ENCODE measurements around the gene CMTM1. TPM values are rescaled to one million over a fixed set of nuclear protein-coding genes. Genes with fewer than 3 reads are reported as not detected.

The CMTM1 gene
- total RNA-seq, 6 experiments from 2014 or later, result 0.69 to 1.6 (median 0.90) TPM; not detected in 1

- WGBS (ENCODE audit: insufficient coverage, low coverage, low lambda C conversion rate, missing lambda C conversion rate), result 87% methylated on average over 3 of the region's 9 CpGs
- Histone ChIP-seq H3K27me3 (no peaks in the 10 kb centered on the region), H3K36me3 (peaks cover 0 to 24% (median 8%) of the 10 kb centered on the region in 4 donors), H3K4me3 (no peak overlapping the region), H3K4me1 (peaks cover 0 to 19% (median 0%) of the 10 kb centered on the region in 4 donors), H3K9me3 (no peaks in the 10 kb centered on the region), H3K27ac (peak overlapping the region in 1 of 3 donors; percentile 33)
- ATAC-seq (no peak), DNase-seq (no peak)
- intact Hi-C loops (cut with DNase I), result no loop called here
- TF ChIP-seq CTCF (IDR thresholded peaks at IDR 0.05) (no peak), POLR2A (IDR thresholded peaks at IDR 0.05) (no peak)
Observed at GRCh38 chr16:66525396-66526180, 40.7 kb upstream of the CMTM1 start.

- 86% methylated on average over 4 of the region's 5 CpGs for WGBS (ENCODE audit: insufficient coverage, low coverage, low lambda C conversion rate, missing lambda C conversion rate)
- intact Hi-C loops (cut with DNase I), result no loop called here
- peaks cover 0 to 10% (median 0%) of the 10 kb centered on the region in 4 donors for H3K4me1 ChIP-seq
- H3K9me3 ChIP-seq, result no peaks in the 10 kb centered on the region
- H3K36me3 ChIP-seq, result peaks cover 0 to 44% (median 14%) of the 10 kb centered on the region in 4 donors
- ATAC-seq (no peak), DNase-seq (no peak)
- TF ChIP-seq CTCF (IDR thresholded peaks at IDR 0.05) (no peak), POLR2A (IDR thresholded peaks at IDR 0.05) (no peak)
- H3K4me3 ChIP-seq, result no peak overlapping the region
- H3K27me3 ChIP-seq, result no peaks in the 10 kb centered on the region
- H3K27ac ChIP-seq, result no peak overlapping the region
Observed at GRCh38 chr16:66528294-66528693, 37.9 kb upstream of the CMTM1 start.

GRCh38 chr16:66529475-66529874 lies 36.8 kb upstream of the CMTM1 start:
- WGBS (ENCODE audit: insufficient coverage, low coverage, low lambda C conversion rate, missing lambda C conversion rate), result 80% methylated on average over 1 of the region's 6 CpGs
- H3K27ac ChIP-seq, result no peak overlapping the region
- TF ChIP-seq CTCF (IDR thresholded peaks at IDR 0.05) (no peak), POLR2A (IDR thresholded peaks at IDR 0.05) (no peak)
- no peak overlapping the region for H3K4me3 ChIP-seq
- no peaks in the 10 kb centered on the region for H3K9me3 ChIP-seq
- no peak for DNase-seq
- intact Hi-C loops (cut with DNase I), result no loop called here
- H3K36me3 ChIP-seq, result peaks cover 0 to 44% (median 16%) of the 10 kb centered on the region in 4 donors
- H3K4me1 ChIP-seq, result no peaks in the 10 kb centered on the region
- ATAC-seq, result peak in 1 of 4 donors; percentile 31
- H3K27me3 ChIP-seq, result no peaks in the 10 kb centered on the region

GRCh38 chr16:66534376-66534799 lies 31.9 kb upstream of the CMTM1 start:
- TF ChIP-seq POLR2A (IDR thresholded peaks at IDR 0.05) (no peak), CTCF (IDR thresholded peaks at IDR 0.05) (no peak)
- DNase-seq (no peak), ATAC-seq (no peak)
- no peaks in the 10 kb centered on the region for H3K4me1 ChIP-seq
- no peaks in the 10 kb centered on the region for H3K9me3 ChIP-seq
- WGBS (ENCODE audit: insufficient coverage, low coverage, low lambda C conversion rate, missing lambda C conversion rate), result 100% methylated on average over 1 of the region's 1 CpG
- H3K36me3 ChIP-seq, result peaks cover 0 to 38% (median 15%) of the 10 kb centered on the region in 4 donors
- intact Hi-C loops (cut with DNase I), result no loop called here
- no peak overlapping the region for H3K27ac ChIP-seq
- H3K27me3 ChIP-seq, result no peaks in the 10 kb centered on the region
- no peak overlapping the region for H3K4me3 ChIP-seq

Data from right lobe of liver (tissue), 6 donors.